Measurements from ENCODE around the gene MAPKAP1. TPM values are rescaled to one million over a fixed set of nuclear protein-coding genes. Genes with fewer than 3 reads are reported as not detected.

Gene MAPKAP1
- total and polyA plus RNA-seq, 2 of the 13 experiments (the other 11 are each of a cell fraction or from before 2014, with no cell fraction given) = 45.0 to 64.3 TPM

DNA sequence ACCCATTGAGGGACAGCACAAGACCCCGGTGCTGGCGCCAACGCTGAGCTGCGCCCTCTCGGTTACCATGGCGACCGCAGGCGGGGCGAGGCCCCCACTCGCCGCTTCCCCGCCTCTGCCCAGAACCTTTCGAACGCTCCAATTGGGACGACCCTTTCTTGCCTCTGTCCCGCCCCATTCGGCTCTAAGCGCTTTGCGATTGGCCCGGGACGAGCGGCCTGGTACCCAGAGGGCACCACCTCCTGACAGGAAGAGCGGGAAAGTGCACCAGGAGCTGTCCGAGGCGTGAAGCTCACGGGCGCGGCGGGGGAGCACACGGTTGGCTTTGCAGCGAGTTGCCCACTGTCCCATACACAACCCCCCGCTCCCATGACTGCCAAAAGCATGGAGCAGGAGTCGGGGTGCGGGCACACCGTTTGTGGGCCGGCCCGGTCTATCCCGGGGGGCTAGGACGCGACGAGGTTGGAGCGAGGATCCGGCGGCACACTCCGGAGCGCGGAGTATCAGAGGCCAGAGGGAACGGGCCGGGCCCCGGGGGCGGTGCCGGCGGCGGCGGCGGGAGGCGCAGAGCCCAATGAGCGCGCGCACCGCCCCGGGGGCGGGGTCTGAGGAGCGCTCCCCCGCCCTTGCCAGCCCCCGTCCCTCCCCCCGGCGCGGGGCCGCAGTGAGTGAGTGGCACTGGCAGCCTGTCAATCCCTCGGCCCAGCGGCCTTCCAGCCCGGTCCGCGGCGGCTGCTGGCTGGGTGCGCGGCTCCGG is 39.2 kb upstream of the MAPKAP1 start (continued):
- TF ChIP-seq, protein P1, sequence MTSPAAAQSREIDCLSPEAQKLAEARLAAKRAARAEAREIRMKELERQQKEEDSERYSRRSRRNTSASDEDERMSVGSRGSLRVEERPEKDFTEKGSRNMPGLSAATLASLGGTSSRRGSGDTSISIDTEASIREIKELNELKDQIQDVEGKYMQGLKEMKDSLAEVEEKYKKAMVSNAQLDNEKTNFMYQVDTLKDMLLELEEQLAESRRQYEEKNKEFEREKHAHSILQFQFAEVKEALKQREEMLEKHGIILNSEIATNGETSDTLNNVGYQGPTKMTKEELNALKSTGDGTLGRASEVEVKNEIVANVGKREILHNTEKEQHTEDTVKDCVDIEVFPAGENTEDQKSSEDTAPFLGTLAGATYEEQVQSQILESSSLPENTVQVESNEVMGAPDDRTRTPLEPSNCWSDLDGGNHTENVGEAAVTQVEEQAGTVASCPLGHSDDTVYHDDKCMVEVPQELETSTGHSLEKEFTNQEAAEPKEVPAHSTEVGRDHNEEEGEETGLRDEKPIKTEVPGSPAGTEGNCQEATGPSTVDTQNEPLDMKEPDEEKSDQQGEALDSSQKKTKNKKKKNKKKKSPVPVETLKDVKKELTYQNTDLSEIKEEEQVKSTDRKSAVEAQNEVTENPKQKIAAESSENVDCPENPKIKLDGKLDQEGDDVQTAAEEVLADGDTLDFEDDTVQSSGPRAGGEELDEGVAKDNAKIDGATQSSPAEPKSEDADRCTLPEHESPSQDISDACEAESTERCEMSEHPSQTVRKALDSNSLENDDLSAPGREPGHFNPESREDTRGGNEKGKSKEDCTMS (CRISPR knock-in tag; conservative IDR thresholded peaks at IDR 0.05) = no peak
- TF ChIP-seq, protein P2, sequence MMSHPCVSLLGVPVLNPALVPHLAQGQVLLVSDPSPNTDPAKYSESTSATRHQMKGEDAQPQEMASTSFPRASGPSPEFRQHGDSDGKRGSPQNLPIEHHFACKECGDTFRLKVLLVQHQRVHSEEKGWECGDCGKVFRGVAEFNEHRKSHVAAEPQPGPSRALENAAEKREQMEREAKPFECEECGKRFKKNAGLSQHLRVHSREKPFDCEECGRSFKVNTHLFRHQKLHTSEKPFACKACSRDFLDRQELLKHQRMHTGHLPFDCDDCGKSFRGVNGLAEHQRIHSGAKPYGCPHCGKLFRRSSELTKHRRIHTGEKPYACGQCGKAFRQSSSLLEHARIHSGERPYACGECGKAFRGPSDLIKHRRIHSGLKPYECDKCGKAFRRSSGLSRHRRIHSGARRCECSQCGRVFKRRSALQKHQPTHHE (CRISPR knock-in tag; IDR thresholded peaks at IDR 0.05; ENCODE audit: borderline replicate concordance) = peak; percentile 94; the same call in 1 of the 2 replicates
- TF ChIP-seq, protein P3, sequence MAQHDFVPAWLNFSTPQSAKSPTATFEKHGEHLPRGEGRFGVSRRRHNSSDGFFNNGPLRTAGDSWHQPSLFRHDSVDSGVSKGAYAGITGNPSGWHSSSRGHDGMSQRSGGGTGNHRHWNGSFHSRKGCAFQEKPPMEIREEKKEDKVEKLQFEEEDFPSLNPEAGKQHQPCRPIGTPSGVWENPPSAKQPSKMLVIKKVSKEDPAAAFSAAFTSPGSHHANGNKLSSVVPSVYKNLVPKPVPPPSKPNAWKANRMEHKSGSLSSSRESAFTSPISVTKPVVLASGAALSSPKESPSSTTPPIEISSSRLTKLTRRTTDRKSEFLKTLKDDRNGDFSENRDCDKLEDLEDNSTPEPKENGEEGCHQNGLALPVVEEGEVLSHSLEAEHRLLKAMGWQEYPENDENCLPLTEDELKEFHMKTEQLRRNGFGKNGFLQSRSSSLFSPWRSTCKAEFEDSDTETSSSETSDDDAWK (CRISPR knock-in tag; IDR thresholded peaks at IDR 0.05) = no peak
- TF ChIP-seq, protein P4, sequence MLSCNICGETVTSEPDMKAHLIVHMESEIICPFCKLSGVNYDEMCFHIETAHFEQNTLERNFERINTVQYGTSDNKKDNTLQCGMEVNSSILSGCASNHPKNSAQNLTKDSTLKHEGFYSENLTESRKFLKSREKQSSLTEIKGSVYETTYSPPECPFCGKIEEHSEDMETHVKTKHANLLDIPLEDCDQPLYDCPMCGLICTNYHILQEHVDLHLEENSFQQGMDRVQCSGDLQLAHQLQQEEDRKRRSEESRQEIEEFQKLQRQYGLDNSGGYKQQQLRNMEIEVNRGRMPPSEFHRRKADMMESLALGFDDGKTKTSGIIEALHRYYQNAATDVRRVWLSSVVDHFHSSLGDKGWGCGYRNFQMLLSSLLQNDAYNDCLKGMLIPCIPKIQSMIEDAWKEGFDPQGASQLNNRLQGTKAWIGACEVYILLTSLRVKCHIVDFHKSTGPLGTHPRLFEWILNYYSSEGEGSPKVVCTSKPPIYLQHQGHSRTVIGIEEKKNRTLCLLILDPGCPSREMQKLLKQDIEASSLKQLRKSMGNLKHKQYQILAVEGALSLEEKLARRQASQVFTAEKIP (CRISPR knock-in tag; IDR thresholded peaks at IDR 0.05; ENCODE audit: borderline replicate concordance) = no peak
- 0 out of 2 replicates have a peak, but pooled peaks have one; percentile 55 for TF ChIP-seq MED13 (CRISPR knock-in tag; IDR thresholded peaks at IDR 0.05)
- TF ChIP-seq IKZF1 (IDR thresholded peaks at IDR 0.05) = no peak
- peak; percentile 82 for TF ChIP-seq KMT2A (CRISPR knock-in tag; IDR thresholded peaks at IDR 0.05)
- peak; percentile 95; the same call in 1 of the 2 replicates for TF ChIP-seq ZNF782 (CRISPR knock-in tag; IDR thresholded peaks at IDR 0.05; ENCODE audit: borderline replicate concordance)
- TF ChIP-seq, protein P5, sequence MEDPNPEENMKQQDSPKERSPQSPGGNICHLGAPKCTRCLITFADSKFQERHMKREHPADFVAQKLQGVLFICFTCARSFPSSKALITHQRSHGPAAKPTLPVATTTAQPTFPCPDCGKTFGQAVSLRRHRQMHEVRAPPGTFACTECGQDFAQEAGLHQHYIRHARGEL (CRISPR knock-in tag; IDR thresholded peaks at IDR 0.05) = no peak; the same call in 1 of the 2 replicates
- TF ChIP-seq ZSCAN22 (CRISPR knock-in tag; IDR thresholded peaks at IDR 0.05) = peak; percentile 85; the same call in 1 of the 2 replicates
- TF ChIP-seq AHR (CRISPR knock-in tag; IDR thresholded peaks at IDR 0.05) = peak; percentile 96
- TF ChIP-seq STAG1 (CRISPR knock-in tag; IDR thresholded peaks at IDR 0.05) = 0 out of 2 replicates have a peak, but pooled peaks have one; percentile 15
- TF ChIP-seq, protein P6, sequence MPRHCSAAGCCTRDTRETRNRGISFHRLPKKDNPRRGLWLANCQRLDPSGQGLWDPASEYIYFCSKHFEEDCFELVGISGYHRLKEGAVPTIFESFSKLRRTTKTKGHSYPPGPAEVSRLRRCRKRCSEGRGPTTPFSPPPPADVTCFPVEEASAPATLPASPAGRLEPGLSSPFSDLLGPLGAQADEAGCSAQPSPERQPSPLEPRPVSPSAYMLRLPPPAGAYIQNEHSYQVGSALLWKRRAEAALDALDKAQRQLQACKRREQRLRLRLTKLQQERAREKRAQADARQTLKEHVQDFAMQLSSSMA (CRISPR knock-in tag; IDR thresholded peaks at IDR 0.05) = peak; percentile 71; the same call in 1 of the 2 replicates
- TF ChIP-seq, protein P7, sequence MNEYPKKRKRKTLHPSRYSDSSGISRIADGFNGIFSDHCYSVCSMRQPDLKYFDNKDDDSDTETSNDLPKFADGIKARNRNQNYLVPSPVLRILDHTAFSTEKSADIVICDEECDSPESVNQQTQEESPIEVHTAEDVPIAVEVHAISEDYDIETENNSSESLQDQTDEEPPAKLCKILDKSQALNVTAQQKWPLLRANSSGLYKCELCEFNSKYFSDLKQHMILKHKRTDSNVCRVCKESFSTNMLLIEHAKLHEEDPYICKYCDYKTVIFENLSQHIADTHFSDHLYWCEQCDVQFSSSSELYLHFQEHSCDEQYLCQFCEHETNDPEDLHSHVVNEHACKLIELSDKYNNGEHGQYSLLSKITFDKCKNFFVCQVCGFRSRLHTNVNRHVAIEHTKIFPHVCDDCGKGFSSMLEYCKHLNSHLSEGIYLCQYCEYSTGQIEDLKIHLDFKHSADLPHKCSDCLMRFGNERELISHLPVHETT (CRISPR knock-in tag; conservative IDR thresholded peaks at IDR 0.05) = no peak; the same call in none of the 2 replicates
- TF ChIP-seq ZNF839 (CRISPR knock-in tag; IDR thresholded peaks at IDR 0.05; ENCODE audit: borderline replicate concordance) = peak; percentile 94; the same call in 1 of the 2 replicates
- TF ChIP-seq JUNB (CRISPR knock-in tag; IDR thresholded peaks at IDR 0.05; ENCODE audit: borderline replicate concordance) = peak; percentile 83; the same call in 1 of the 2 replicates
- peak; percentile 53 for TF ChIP-seq FOSL2 (CRISPR knock-in tag; IDR thresholded peaks at IDR 0.05)
- peak; percentile 95 for TF ChIP-seq ZNF510 (CRISPR knock-in tag; IDR thresholded peaks at IDR 0.05; ENCODE audit: low read depth)

All from HepG2 (cell line).